ENCODE data around the gene CLCA4.
"Not testable (repeated sequence)": the region's sequence is repeated elsewhere in the genome, so short reads cannot be mapped to it uniquely, and the experiment has no call there.

CLCA4 gene

GRCh38 chr1:86530211-86530845 is 16.6 kb upstream of the CLCA4 start:
- DNase-seq: no peak

- DNase-seq: no peak
These were observed 8.8 kb upstream of the CLCA4 start for GRCh38 chr1:86537928-86538695.

- no peak for DNase-seq
These were observed 8.1 kb upstream of the CLCA4 start for GRCh38 chr1:86538775-86539174.

GRCh38 chr1:86541859-86542258 is 5.0 kb upstream of the CLCA4 start:
- no peak for DNase-seq

- DNase-seq: no peak
These were observed 4.2 kb upstream of the CLCA4 start for GRCh38 chr1:86542631-86543030.

GRCh38 chr1:86548839-86549238 is 2.0 kb downstream of the CLCA4 start:
- no peak for DNase-seq

- no peak for DNase-seq
These were observed 4.4 kb downstream of the CLCA4 start for GRCh38 chr1:86551305-86551704.

GRCh38 chr1:86552376-86552775 is 5.5 kb downstream of the CLCA4 start:
- DNase-seq: no peak

- DNase-seq: no peak
These were observed 10.9 kb downstream of the CLCA4 start for GRCh38 chr1:86557739-86558138.

GRCh38 chr1:86563849-86564248 is 17.0 kb downstream of the CLCA4 start:
- DNase-seq: no peak

- no peak for DNase-seq
These were observed 20.5 kb downstream of the CLCA4 start for GRCh38 chr1:86567341-86567740.

GRCh38 chr1:86567878-86568277 is 21.0 kb downstream of the CLCA4 start:
- DNase-seq: no peak

GRCh38 chr1:86573763-86574484 is 27.0 kb downstream of the CLCA4 start:
- DNase-seq: no peak

GRCh38 chr1:86581231-86581630 is 34.4 kb downstream of the CLCA4 start:
- no peak for DNase-seq

GRCh38 chr1:86582161-86582560 is 35.3 kb downstream of the CLCA4 start:
- no peak for DNase-seq

GRCh38 chr1:86583032-86583431 is 36.2 kb downstream of the CLCA4 start:
- no peak for DNase-seq

- no peak for DNase-seq
These were observed 36.7 kb downstream of the CLCA4 start for GRCh38 chr1:86583593-86583992.

- DNase-seq: no peak
These were observed 47.4 kb downstream of the CLCA4 start for GRCh38 chr1:86594284-86594770.

- no peak for DNase-seq
These were observed 49.3 kb downstream of the CLCA4 start for GRCh38 chr1:86596224-86596623.

GRCh38 chr1:86596741-86597290 is 49.9 kb downstream of the CLCA4 start:
- no peak for DNase-seq

GRCh38 chr1:86606080-86606479 is 59.2 kb downstream of the CLCA4 start:
- DNase-seq: not testable (repeated sequence)

- DNase-seq: no peak
These were observed 69.6 kb downstream of the CLCA4 start for GRCh38 chr1:86616433-86616832.

- no peak for DNase-seq
These were observed 70.0 kb downstream of the CLCA4 start for GRCh38 chr1:86616871-86617270.

GRCh38 chr1:86618358-86618757 is 71.5 kb downstream of the CLCA4 start:
- DNase-seq: no peak
